ENCODE measurements around the gene GAREM1.

Gene GAREM1

DNA sequence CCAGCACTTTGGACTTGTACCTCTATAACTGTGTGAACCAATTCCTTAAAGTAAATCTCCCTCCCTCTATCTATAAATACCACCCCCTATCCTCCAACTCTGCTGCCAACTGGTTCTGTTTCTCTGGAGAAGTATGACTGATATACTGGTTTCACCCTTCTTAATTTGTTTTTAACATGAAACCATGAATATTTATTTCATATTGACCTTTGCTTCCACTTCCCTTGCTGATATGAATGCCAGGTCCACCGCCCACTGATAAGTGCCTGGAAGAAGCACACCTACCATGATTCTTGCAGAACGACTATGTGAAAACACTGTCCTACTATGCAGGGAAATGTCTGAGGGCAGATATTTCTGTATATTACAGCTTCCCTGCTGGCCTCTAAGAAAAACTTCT, 131.6 kb downstream of the GAREM1 start:
- Histone ChIP-seq H3K27ac (ENCODE audit: low read length) (peak overlapping the region; percentile 10; the same call in 1 of the 2 replicates), H4K20me1 (ENCODE audit: insufficient read depth, low read length) (no peaks in the 10 kb centered on the region), H3K9ac (ENCODE audit: low read length) (no peak overlapping the region), H3K9me3 (ENCODE audit: insufficient read depth, low read length) (no peaks in the 10 kb centered on the region), H3K4me1 (ENCODE audit: low read length) (peaks cover 28% of the 10 kb centered on the region), H3K27me3 (ENCODE audit: low read depth, low read length) (no peaks in the 10 kb centered on the region), H3K79me2 (ENCODE audit: low read length) (no peaks in the 10 kb centered on the region), H3K36me3 (replicated peaks; ENCODE audit: low read depth, low read length) (no peaks in the 10 kb centered on the region), H3K4me2 (ENCODE audit: low read length) (peak overlapping the region; percentile 42), H3K4me3 (ENCODE audit: low read length) (no peak overlapping the region), H2AFZ (ENCODE audit: low read depth, low read length) (no peak overlapping the region)
- no peak for TF ChIP-seq EZH2phosphoT487 (IDR thresholded peaks at IDR 0.05; ENCODE audit: low read depth)
- TF ChIP-seq, protein P1, sequence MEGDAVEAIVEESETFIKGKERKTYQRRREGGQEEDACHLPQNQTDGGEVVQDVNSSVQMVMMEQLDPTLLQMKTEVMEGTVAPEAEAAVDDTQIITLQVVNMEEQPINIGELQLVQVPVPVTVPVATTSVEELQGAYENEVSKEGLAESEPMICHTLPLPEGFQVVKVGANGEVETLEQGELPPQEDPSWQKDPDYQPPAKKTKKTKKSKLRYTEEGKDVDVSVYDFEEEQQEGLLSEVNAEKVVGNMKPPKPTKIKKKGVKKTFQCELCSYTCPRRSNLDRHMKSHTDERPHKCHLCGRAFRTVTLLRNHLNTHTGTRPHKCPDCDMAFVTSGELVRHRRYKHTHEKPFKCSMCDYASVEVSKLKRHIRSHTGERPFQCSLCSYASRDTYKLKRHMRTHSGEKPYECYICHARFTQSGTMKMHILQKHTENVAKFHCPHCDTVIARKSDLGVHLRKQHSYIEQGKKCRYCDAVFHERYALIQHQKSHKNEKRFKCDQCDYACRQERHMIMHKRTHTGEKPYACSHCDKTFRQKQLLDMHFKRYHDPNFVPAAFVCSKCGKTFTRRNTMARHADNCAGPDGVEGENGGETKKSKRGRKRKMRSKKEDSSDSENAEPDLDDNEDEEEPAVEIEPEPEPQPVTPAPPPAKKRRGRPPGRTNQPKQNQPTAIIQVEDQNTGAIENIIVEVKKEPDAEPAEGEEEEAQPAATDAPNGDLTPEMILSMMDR (IDR thresholded peaks at IDR 0.05; ENCODE audit: low read depth, low read length): no peak

DNA sequence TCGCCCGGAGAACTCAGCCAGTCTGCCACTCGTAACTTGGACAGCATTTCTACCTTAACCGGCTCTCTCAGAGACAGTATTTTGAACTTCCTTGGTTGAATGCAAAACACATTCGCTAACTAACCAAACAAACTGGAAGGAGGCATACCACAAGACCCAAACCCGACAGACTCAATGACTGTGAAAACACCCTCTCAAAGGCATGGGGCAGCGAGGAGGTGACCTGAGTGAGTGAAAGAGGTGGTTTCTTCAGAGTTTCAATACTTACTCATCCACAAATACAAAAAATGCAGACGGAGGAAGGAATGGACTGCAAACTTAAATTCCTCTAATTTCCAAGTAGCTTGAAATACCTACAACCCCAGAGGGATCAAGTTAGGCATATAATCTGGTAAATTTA, 132.9 kb downstream of the GAREM1 start:
- no peaks in the 10 kb centered on the region for H3K36me3 ChIP-seq (replicated peaks; ENCODE audit: low read depth, low read length)
- no peaks in the 10 kb centered on the region for H4K20me1 ChIP-seq (ENCODE audit: insufficient read depth, low read length)
- H3K27me3 ChIP-seq (ENCODE audit: low read depth, low read length): no peaks in the 10 kb centered on the region
- no peak for TF ChIP-seq EZH2phosphoT487 (IDR thresholded peaks at IDR 0.05; ENCODE audit: low read depth)
- TF ChIP-seq, protein P1 (IDR thresholded peaks at IDR 0.05; ENCODE audit: low read depth, low read length): no peak
- no peak overlapping the region for H3K4me3 ChIP-seq (ENCODE audit: low read length)
- no peaks in the 10 kb centered on the region for H3K79me2 ChIP-seq (ENCODE audit: low read length)
- peaks cover 28% of the 10 kb centered on the region for H3K4me1 ChIP-seq (ENCODE audit: low read length)
- no peak overlapping the region for H3K27ac ChIP-seq (ENCODE audit: low read length)
- H2AFZ ChIP-seq (ENCODE audit: low read depth, low read length): no peak overlapping the region
- H3K9ac ChIP-seq (ENCODE audit: low read length): no peak overlapping the region
- H3K4me2 ChIP-seq (ENCODE audit: low read length): no peak overlapping the region
- H3K9me3 ChIP-seq (ENCODE audit: insufficient read depth, low read length): no peaks in the 10 kb centered on the region

DNA sequence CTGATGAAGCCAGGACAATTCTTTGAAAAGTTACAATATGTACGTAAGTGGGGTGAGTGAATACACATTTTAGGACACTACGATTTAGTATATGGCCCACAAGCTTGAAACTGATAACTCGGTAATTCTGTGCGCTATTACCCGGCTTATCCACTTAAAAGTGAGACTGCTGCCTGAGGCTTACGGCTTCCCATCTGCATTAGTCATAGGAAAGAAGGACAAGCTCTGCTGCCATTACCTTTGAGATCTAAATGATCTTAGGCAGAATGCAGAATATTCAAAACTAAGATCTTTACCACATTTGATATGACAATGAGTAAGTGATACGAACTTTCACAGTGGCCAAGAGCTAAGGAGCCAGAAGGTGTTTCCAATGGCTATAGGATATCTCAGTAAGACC, 133.3 kb downstream of the GAREM1 start:
- no peak overlapping the region for H3K9ac ChIP-seq (ENCODE audit: low read length)
- no peaks in the 10 kb centered on the region for H3K79me2 ChIP-seq (ENCODE audit: low read length)
- no peak overlapping the region for H3K4me2 ChIP-seq (ENCODE audit: low read length)
- no peaks in the 10 kb centered on the region for H3K36me3 ChIP-seq (replicated peaks; ENCODE audit: low read depth, low read length)
- H3K27me3 ChIP-seq (ENCODE audit: low read depth, low read length): no peaks in the 10 kb centered on the region
- no peak overlapping the region for H2AFZ ChIP-seq (ENCODE audit: low read depth, low read length)
- no peak overlapping the region for H3K4me3 ChIP-seq (ENCODE audit: low read length)
- TF ChIP-seq, protein P1 (IDR thresholded peaks at IDR 0.05; ENCODE audit: low read depth, low read length): no peak
- TF ChIP-seq EZH2phosphoT487 (IDR thresholded peaks at IDR 0.05; ENCODE audit: low read depth): no peak
- no peaks in the 10 kb centered on the region for H4K20me1 ChIP-seq (ENCODE audit: insufficient read depth, low read length)
- peaks cover 28% of the 10 kb centered on the region for H3K4me1 ChIP-seq (ENCODE audit: low read length)
- H3K9me3 ChIP-seq (ENCODE audit: insufficient read depth, low read length): no peaks in the 10 kb centered on the region
- H3K27ac ChIP-seq (ENCODE audit: low read length): no peak overlapping the region

DNA sequence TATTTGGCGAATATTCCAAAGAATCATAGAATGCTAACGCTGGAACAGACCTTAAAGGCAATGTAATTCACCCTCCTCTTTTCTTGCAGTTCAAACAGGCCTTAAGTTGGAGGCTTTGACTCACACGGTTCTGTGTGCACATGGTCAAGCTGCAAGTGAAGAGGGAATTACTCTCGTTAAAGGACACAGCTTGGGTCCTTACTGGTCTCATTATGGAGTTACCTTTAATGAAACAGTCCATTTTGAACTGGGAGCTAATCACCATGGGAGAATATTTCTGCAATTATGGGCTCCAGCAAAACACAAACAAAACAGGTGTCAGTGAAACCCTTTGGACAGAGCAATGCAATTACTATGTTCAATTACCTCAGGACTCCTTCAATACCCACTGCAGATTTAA, 135.5 kb downstream of the GAREM1 start:
- no peak overlapping the region for H3K9ac ChIP-seq (ENCODE audit: low read length)
- no peaks in the 10 kb centered on the region for H3K79me2 ChIP-seq (ENCODE audit: low read length)
- no peak overlapping the region for H3K4me2 ChIP-seq (ENCODE audit: low read length)
- H3K27me3 ChIP-seq (ENCODE audit: low read depth, low read length): no peaks in the 10 kb centered on the region
- no peak overlapping the region for H3K27ac ChIP-seq (ENCODE audit: low read length)
- H3K36me3 ChIP-seq (replicated peaks; ENCODE audit: low read depth, low read length): no peaks in the 10 kb centered on the region
- no peak overlapping the region for H2AFZ ChIP-seq (ENCODE audit: low read depth, low read length)
- no peaks in the 10 kb centered on the region for H4K20me1 ChIP-seq (ENCODE audit: insufficient read depth, low read length)
- no peak overlapping the region for H3K4me3 ChIP-seq (ENCODE audit: low read length)
- TF ChIP-seq EZH2phosphoT487 (IDR thresholded peaks at IDR 0.05; ENCODE audit: low read depth): no peak
- TF ChIP-seq, protein P1 (IDR thresholded peaks at IDR 0.05; ENCODE audit: low read depth, low read length): no peak
- peaks cover 22% of the 10 kb centered on the region for H3K4me1 ChIP-seq (ENCODE audit: low read length)
- no peaks in the 10 kb centered on the region for H3K9me3 ChIP-seq (ENCODE audit: insufficient read depth, low read length)
